Thyroid gland (tissue), 4 donors: Measurements from ENCODE around the gene DNHD1. TPM values are rescaled to one million over a fixed set of nuclear protein-coding genes. Genes with fewer than 3 reads are reported as not detected.

Source experiments
- DNase-seq, 2 donors: peaks; one replicate each; pipeline ENCODE4 v3.0.0-alpha.2; 2019
- H3K27ac ChIP-seq, 3 donors: fragments of 200-600 bp; sonication (generic); 1 replicate in 2 of 3; 2 replicates in 1 of 3; pipeline ENCODE4 v1.5.1; 2016 to 2019; ENCODE audit warnings: mild to moderate bottlenecking in 1 of 3, moderate library complexity in 1 of 3
- H3K27me3 ChIP-seq: fragments of 200-600 bp; sonication (generic); one replicate; pipeline ENCODE4 v1.5.1; 2019
- H3K36me3 ChIP-seq, 2 donors: fragments of 200-600 bp; sonication (generic); one replicate each; pipeline ENCODE4 v1.5.1; 2016 to 2019
- H3K4me1 ChIP-seq, 2 donors: fragments of 200-600 bp; sonication (generic); one replicate each; pipeline ENCODE4 v1.5.1; 2017 to 2019
- H3K4me3 ChIP-seq, 3 donors: fragments of 200-600 bp; sonication (generic); replicated peaks in 1 of 3; 1 replicate in 2 of 3; 2 replicates in 1 of 3; pipeline ENCODE4 v1.5.1; 2016; ENCODE audit warnings: mild to moderate bottlenecking in 1 of 3
- H3K9me3 ChIP-seq: fragments of 200-600 bp; sonication (generic); one replicate; pipeline ENCODE4 v1.5.1; 2017
- CTCF ChIP-seq, 6 experiments: fragments of 200-600 bp in 3 of 6; fragments of 450-650 bp in 3 of 6; sonication (generic) in 3 of 6; IDR thresholded peaks; one replicate each; pipeline ENCODE4 v1.5.1; 2016 to 2019; ENCODE audit warnings: antibody characterized with exemption in 6 of 6, mild to moderate bottlenecking in 2 of 6, inconsistent platforms in 1 of 6, moderate library complexity in 1 of 6
- POLR2A ChIP-seq, 2 donors: fragments of 450-650 bp; IDR thresholded peaks; one replicate each; pipeline ENCODE4 v1.6.1; 2017; ENCODE audit warnings: antibody characterized with exemption in 2 of 2, mild to moderate bottlenecking in 2 of 2, moderate library complexity in 1 of 2
- WGBS, 2 donors: methylation state at CpG; one replicate each; pipeline ENCODE4 v1.1.5; 2017; 5-methylcytosine and 5-hydroxymethylcytosine counted together
- intact Hi-C: fragments of 100-400 bp; cut with DNase I; formaldehyde crosslinking; loops from one replicate; pipeline ENCODE4 v1.15.1; 2023
- total RNA-seq, 4 donors: library from RNA; depleted of rRNA; stranded (reverse); fragments of >200 nt; gene quantifications; one replicate each; pipeline ENCODE4 v1.2.3, GENCODE V29; 2016

The DNHD1 gene
- total RNA-seq, 4 donors from 2014 or later: 10.9 to 21.8 (median 14.9) TPM

- TF ChIP-seq CTCF (IDR thresholded peaks at IDR 0.05) (no peak), POLR2A (IDR thresholded peaks at IDR 0.05) (no peak)
- Histone ChIP-seq H3K4me1 (peaks cover 41 to 51% of the 10 kb centered on the region in 2 donors), H3K9me3 (no peaks in the 10 kb centered on the region), H3K27ac (no peak overlapping the region), H3K4me3 (no peak overlapping the region), H3K27me3 (no peaks in the 10 kb centered on the region), H3K36me3 (no peaks in the 10 kb centered on the region)
- WGBS, 2 donors: 75 to 88% methylated on average over 19 to 22 of the region's 22 CpGs
- no peak for DNase-seq
- intact Hi-C loops: no loop called here
Measured at GRCh38 chr11:6571434-6572008, 74.4 kb downstream of the DNHD1 start.

DNA sequence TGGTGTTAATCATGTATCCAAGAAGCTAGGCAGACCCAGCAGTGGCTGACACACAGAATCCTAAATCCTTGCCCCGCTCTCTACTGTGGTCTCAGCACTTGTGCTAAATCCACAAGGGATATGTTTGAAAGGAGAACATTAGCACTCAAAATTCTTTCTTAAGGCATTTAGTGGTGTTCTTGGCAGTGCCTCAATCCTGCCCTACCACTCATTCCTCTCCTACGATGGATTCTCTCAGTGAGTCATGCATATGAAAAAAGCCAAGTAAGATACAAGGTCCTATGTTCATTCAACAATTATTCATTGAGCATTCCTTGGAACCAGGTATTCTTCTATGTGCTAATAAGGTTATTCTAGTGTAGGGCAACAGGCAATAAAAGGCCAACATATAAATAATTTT is 75.1 kb downstream of the DNHD1 start:
- WGBS, 2 donors: 31 to 35% methylated on average over 2 of the region's 2 CpGs
- peak; percentile 66 to 69 for DNase-seq
- TF ChIP-seq CTCF (IDR thresholded peaks at IDR 0.05) (no peak), POLR2A (IDR thresholded peaks at IDR 0.05) (no peak)

GRCh38 chr11:6574816-6575715 is 78.0 kb downstream of the DNHD1 start:
- Histone ChIP-seq H3K27ac (peak overlapping the region in 1 of 3 donors; percentile 29), H3K4me3 (no peak overlapping the region), H3K27me3 (no peaks in the 10 kb centered on the region), H3K4me1 (peaks cover 25 to 35% of the 10 kb centered on the region in 2 donors), H3K9me3 (no peaks in the 10 kb centered on the region), H3K36me3 (no peaks in the 10 kb centered on the region)
- 82 to 83% methylated on average over 6 of the region's 6 CpGs for whole genome bisulfite sequencing, 2 donors
- no peak for DNase-seq
- intact Hi-C loops: no loop called here
- TF ChIP-seq CTCF (IDR thresholded peaks at IDR 0.05) (no peak), POLR2A (IDR thresholded peaks at IDR 0.05) (no peak)

More for the DNA sequence above, 75.1 kb downstream of the DNHD1 start:
- no peaks in the 10 kb centered on the region for H3K27me3 ChIP-seq
- H3K4me3 ChIP-seq: no peak overlapping the region
- no peak overlapping the region for H3K27ac ChIP-seq
- intact Hi-C loops: no loop called here
- no peaks in the 10 kb centered on the region for H3K36me3 ChIP-seq
- no peaks in the 10 kb centered on the region for H3K9me3 ChIP-seq
- peaks cover 40 to 51% of the 10 kb centered on the region in 2 donors for H3K4me1 ChIP-seq

DNA sequence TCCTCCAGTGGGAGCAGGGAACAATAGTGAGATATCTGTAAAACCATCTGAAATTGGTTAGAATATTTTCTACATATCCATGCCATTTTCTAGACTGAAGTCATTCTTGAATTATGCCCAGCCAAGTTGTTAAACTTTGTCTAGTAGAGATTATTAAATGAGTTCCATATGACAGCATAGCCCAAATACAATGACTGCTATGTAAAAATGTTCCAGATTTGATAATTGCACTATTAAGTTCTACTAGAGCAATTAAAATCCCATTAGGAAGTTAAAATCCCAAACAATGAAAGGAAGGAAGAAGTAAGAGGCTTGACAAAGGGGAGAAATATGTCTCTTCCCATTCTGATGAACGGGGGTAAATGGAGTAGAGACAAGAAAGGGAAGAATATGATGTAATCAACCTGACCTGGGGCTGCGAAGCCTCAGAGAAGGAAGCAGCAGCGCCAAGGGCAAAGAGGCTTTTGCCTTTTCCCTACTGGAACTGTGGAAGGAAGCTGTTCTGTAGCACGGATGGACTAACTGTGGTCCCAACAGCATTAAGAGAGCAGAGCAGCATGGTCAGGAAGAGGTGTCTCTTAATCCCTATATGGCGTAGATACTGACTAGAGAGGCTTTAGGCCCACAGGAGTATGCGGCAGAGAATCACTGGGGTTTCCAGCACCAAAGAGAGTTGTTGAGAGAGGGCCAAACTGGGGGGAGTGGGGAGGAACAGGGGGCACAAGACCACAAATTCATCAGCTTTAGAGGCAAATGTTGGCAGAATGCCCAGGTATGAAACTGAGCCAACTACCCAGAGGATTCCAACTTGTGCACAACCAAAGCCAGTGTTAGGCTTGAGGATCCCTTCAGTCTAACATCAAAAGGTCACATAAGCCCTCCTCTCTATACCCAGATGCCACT is 79.6 kb downstream of the DNHD1 start:
- no peak for TF ChIP-seq CTCF (IDR thresholded peaks at IDR 0.05)
- no peak for TF ChIP-seq POLR2A (IDR thresholded peaks at IDR 0.05)
- peak overlapping the region; percentile 4 to 53 (median 34) for H3K27ac ChIP-seq
- peaks cover 21 to 25% of the 10 kb centered on the region in 2 donors for H3K4me1 ChIP-seq
- WGBS, 2 donors: 25 to 39% methylated on average over 5 to 6 of the region's 6 CpGs
- H3K4me3 ChIP-seq: no peak overlapping the region
- DNase-seq: peak; percentile 74 to 80
- no peaks in the 10 kb centered on the region for H3K36me3 ChIP-seq
- no peaks in the 10 kb centered on the region for H3K9me3 ChIP-seq
- no peaks in the 10 kb centered on the region for H3K27me3 ChIP-seq
- intact Hi-C loops: no loop called here
